HFF-Myc (cell line): ENCODE data around the gene RXFP3.

ENCODE experiments used
- DNase-seq: peaks from one replicate; pipeline ENCODE4 v3.0.0-alpha.2; 2011; ENCODE audit warnings: low read depth; ENCODE audit errors: extremely low read depth
- H3K4me3 ChIP-seq: replicated peaks from 2 replicates; pipeline ENCODE4 v1.5.1; 2011; ENCODE audit warnings: low read depth, mild to moderate bottlenecking, control low read depth, low read length
- TF ChIP-seq, protein P1 (sequence below): IDR thresholded peaks from 2 replicates; pipeline ENCODE4 v1.5.1; 2012; ENCODE audit warnings: mild to moderate bottlenecking, low read depth, low read length, control low read depth; ENCODE audit errors: missing control alignments

RXFP3 gene, protein sequence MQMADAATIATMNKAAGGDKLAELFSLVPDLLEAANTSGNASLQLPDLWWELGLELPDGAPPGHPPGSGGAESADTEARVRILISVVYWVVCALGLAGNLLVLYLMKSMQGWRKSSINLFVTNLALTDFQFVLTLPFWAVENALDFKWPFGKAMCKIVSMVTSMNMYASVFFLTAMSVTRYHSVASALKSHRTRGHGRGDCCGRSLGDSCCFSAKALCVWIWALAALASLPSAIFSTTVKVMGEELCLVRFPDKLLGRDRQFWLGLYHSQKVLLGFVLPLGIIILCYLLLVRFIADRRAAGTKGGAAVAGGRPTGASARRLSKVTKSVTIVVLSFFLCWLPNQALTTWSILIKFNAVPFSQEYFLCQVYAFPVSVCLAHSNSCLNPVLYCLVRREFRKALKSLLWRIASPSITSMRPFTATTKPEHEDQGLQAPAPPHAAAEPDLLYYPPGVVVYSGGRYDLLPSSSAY

DNA sequence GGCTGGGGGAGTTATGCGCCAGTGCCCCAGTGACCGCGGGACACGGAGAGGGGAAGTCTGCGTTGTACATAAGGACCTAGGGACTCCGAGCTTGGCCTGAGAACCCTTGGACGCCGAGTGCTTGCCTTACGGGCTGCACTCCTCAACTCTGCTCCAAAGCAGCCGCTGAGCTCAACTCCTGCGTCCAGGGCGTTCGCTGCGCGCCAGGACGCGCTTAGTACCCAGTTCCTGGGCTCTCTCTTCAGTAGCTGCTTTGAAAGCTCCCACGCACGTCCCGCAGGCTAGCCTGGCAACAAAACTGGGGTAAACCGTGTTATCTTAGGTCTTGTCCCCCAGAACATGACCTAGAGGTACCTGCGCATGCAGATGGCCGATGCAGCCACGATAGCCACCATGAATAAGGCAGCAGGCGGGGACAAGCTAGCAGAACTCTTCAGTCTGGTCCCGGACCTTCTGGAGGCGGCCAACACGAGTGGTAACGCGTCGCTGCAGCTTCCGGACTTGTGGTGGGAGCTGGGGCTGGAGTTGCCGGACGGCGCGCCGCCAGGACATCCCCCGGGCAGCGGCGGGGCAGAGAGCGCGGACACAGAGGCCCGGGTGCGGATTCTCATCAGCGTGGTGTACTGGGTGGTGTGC lies at the start of gene RXFP3:
RXFP3 (plus strand) TSS at position 6 of the 636 bp plus-strand sequence; CDS start at position 361, 355 bp downstream.
- H3K4me3 ChIP-seq, result peak within 1 kb of the TSS; percentile 43
- TF ChIP-seq, protein P1, sequence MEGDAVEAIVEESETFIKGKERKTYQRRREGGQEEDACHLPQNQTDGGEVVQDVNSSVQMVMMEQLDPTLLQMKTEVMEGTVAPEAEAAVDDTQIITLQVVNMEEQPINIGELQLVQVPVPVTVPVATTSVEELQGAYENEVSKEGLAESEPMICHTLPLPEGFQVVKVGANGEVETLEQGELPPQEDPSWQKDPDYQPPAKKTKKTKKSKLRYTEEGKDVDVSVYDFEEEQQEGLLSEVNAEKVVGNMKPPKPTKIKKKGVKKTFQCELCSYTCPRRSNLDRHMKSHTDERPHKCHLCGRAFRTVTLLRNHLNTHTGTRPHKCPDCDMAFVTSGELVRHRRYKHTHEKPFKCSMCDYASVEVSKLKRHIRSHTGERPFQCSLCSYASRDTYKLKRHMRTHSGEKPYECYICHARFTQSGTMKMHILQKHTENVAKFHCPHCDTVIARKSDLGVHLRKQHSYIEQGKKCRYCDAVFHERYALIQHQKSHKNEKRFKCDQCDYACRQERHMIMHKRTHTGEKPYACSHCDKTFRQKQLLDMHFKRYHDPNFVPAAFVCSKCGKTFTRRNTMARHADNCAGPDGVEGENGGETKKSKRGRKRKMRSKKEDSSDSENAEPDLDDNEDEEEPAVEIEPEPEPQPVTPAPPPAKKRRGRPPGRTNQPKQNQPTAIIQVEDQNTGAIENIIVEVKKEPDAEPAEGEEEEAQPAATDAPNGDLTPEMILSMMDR, result no peak
- no peak for DNase-seq

DNA sequence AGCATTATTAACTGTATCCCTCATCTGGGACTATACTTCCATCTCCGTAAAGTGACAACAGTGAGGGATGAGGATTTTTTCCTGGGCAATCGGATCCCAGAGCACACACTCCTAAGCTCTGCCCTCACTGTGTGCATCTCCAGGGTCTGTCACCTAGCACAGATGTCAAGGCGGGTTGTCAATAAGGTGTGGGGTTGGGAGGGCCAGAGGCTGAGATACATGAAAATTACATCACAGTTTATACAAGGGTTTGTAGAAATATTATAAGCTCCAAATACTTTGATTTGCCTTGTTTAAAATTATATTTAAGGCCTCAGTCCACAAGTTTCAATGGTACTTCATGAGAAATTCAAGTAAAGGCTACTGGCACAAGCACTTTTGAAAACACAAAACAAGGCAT lies 48.9 kb upstream of the RXFP3 start:
- TF ChIP-seq, protein P1, result no peak
- no peak for DNase-seq
- H3K4me3 ChIP-seq, result no peak overlapping the region

DNA sequence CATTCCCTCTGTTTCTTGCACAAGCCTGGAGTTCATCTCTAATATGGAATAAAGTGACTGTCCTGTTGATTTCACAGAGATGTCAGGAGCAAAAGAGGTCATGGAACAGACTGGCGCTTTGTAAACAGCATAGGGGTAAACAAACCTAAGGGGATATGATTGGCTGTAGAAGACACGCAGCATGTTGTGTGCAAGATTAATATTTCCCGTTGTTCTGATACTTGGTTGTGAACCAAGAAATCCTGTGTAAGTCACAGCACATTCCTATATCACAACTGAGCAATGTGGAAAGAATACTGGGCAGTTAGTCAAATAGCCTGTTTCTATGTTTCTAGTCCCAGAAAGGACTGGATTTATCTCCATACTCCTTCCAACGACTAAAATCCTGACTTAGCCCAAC lies 47.6 kb upstream of the RXFP3 start:
- peak overlapping the region; percentile 74 for H3K4me3 ChIP-seq
- no peak for DNase-seq
- TF ChIP-seq, protein P1, result no peak

DNA sequence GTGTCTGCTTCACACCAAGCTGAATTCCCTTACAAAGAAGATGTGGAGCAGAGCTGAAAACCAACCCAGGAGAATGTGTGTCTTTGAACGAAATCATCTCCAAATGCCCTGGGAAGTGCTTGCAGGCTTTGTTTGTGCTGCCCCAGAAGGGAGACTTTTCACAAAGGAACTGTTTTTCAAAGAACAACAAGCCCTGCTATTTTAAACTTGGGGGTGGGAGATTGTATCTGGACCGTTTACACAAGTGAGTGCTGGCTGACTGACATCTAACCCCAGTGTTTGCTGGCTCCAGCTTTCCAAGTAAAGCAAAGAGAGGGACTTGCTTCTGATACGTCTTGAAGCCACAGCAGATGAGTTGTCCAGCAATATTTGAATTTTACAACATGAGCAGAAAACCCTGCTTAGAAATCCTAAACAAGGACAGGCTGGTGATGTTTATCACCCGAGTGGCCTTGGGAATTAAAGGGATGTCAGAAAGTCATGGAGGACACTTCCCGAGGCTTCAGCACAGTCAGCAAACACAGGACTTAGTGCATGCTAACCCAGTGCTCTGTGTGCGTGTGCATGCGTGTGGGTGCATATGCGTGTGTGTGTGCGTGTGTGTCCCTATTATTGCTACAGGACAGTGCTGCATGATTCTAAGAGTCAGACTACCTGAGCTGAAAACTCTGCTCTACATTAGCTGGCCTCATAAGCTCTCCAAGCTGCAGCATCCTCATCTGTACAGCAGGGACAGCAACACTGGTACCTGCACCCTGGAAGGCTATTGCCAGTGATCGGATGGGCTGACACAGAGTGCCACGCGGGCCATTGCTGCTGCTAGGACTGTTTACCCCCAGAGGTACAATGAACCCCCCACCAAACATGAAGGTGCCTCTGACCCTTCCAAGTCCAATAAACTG lies 45.8 kb upstream of the RXFP3 start:
- peak overlapping the region; percentile 74 for H3K4me3 ChIP-seq
- TF ChIP-seq, protein P1, result no peak
- DNase-seq, result no peak

DNA sequence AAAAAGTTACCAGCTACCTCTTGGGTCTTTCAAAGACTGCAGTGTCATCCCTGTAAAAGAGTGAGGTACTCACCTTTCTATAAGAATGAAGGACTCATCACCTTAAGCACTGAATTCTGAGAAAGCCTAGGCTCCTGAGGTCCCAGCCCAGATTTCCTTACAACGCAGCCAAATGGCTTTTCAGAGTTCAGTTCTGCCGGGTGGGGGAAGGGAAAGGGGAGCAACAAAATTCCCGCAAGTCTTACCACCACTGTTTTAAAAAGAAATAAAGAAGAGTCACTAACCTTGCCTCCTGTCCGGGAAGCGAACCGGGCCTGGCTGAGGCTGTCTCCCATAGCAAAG lies 44.8 kb upstream of the RXFP3 start:
- no peak for DNase-seq
- peak overlapping the region; percentile 74 for H3K4me3 ChIP-seq
- TF ChIP-seq, protein P1, result no peak

DNA sequence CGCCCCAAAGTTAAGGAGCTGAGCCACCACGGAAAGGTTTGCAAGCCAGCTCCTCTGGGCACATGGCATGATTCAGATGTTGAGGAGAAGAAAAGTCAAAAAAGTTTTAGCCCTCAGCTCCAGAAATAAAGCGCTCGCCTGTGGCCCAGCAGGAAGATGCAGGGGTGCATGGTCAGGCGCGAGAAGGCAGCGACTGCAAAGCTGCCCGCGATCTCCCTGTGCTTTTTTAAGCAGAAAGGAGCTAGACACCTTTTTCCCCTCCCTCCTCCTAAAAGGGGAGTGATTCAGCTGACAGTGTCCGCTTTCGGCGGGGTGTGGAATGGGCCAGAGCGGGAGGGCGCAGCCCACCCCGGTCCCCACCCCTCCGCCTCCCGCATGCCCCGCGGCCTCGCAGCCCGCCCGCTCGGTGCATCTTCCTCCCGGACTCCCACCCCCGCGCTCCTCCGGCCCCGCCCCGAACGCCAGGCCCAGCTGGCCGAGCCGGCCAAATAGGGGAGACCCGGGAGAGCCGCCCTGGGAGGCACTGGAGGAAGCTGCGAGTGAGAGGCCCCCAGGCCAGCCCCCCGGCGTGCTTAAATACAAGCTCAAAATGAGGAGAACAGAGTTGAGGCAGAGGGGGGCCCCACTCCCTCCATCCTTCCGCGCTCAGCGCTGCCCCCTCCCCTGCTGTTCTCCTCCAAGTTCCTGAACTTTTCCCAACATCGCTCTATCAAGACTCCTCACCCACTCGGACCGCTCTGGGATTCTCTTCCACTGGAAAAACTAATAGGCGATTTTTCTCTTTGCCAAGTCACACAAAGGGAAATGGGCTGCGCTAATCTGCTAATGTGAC lies 44.2 kb upstream of the RXFP3 start, which contains the start of gene ADAMTS12:
ADAMTS12 (minus strand) TSS at position 203 of the 832 bp plus-strand sequence; CDS start at position 69, 134 bp downstream.
- TF ChIP-seq, protein P1, result no peak
- peak; percentile 37 for DNase-seq
- peak within 1 kb of the TSS; percentile 74 for H3K4me3 ChIP-seq
